ENCODE measurements around the gene NFIX. TPM values are rescaled to one million over a fixed set of nuclear protein-coding genes. Genes with fewer than 3 reads are reported as not detected.

NFIX gene
- total and polyA plus RNA-seq, 7 donors = 22.2 to 347 (median 220) TPM

- Histone ChIP-seq H3K9me3 (no peaks in the 10 kb centered on the region), H3K27ac (peak overlapping the region; percentile 99), H3K4me3 (peak overlapping the region; percentile 57), H3K4me1 (peaks cover 79% of the 10 kb centered on the region), H3K36me3 (ENCODE audit: insufficient read depth in 1 of 2, low read depth in 1 of 2) (no peaks in the 10 kb centered on the region), H3K27me3 (ENCODE audit: insufficient read depth in 3 of 3, low read length in 2 of 3) (no peaks in the 10 kb centered on the region)
- TF ChIP-seq CTCF (IDR thresholded peaks at IDR 0.05) = no peak
- intact Hi-C loops (cut with DNase I) = no loop called here
- ATAC-seq (no peak), DNase-seq (no peak)
- 25 to 30% (median 27%) methylated on average over 12 of the region's 12 CpGs for WGBS, 3 donors
Observed at GRCh38 chr19:13005861-13006370, 10.6 kb downstream of the NFIX start.

- peak overlapping the region; percentile 57 for H3K4me3 ChIP-seq
- H3K27me3 ChIP-seq (ENCODE audit: insufficient read depth in 3 of 3, low read length in 2 of 3) = no peaks in the 10 kb centered on the region
- H3K9me3 ChIP-seq = no peaks in the 10 kb centered on the region
- DNase-seq (peak; percentile 81 to 91), ATAC-seq (peak; percentile 62 to 74 (median 73))
- no peak for TF ChIP-seq CTCF (IDR thresholded peaks at IDR 0.05)
- H3K36me3 ChIP-seq (ENCODE audit: insufficient read depth in 1 of 2, low read depth in 1 of 2) = no peaks in the 10 kb centered on the region
- peaks cover 79% of the 10 kb centered on the region for H3K4me1 ChIP-seq
- intact Hi-C loops (cut with DNase I) = no loop called here
- H3K27ac ChIP-seq = peak overlapping the region; percentile 99
- WGBS, 3 donors = 25 to 28% (median 27%) methylated on average over 26 to 28 of the region's 28 CpGs
Observed at GRCh38 chr19:13006431-13007281, 11.4 kb downstream of the NFIX start.

- no peak for TF ChIP-seq CTCF (IDR thresholded peaks at IDR 0.05)
- ATAC-seq = peak; percentile 10 to 48 (median 29)
- peak overlapping the region; percentile 57 for H3K4me3 ChIP-seq
- no peaks in the 10 kb centered on the region for H3K36me3 ChIP-seq (ENCODE audit: insufficient read depth in 1 of 2, low read depth in 1 of 2)
- no peaks in the 10 kb centered on the region for H3K9me3 ChIP-seq
- WGBS, 3 donors = 16 to 29% (median 20%) methylated on average over 17 of the region's 17 CpGs
- H3K4me1 ChIP-seq = peaks cover 86% of the 10 kb centered on the region
- peak overlapping the region; percentile 99 for H3K27ac ChIP-seq
- no peaks in the 10 kb centered on the region for H3K27me3 ChIP-seq (ENCODE audit: insufficient read depth in 3 of 3, low read length in 2 of 3)
- DNase-seq = peak; percentile 75 to 90
- intact Hi-C loops (cut with DNase I) = loop anchor here in 1 of 2 donors (1.0 kb wide), 1 partner anchor 23 kb away; no protein-coding TSS in a partner anchor
Observed at GRCh38 chr19:13007292-13008045, 12.2 kb downstream of the NFIX start.

- ATAC-seq (no peak), DNase-seq (no peak)
- H3K36me3 ChIP-seq (ENCODE audit: insufficient read depth in 1 of 2, low read depth in 1 of 2) = no peaks in the 10 kb centered on the region
- WGBS, 3 donors = 52 to 70% (median 59%) methylated on average over 28 of the region's 28 CpGs
- no peak for TF ChIP-seq CTCF (IDR thresholded peaks at IDR 0.05)
- H3K27ac ChIP-seq = peak overlapping the region; percentile 99
- intact Hi-C loops (cut with DNase I) = loop anchor here in 1 of 2 donors (1.0 kb wide), 1 partner anchor 25 kb away; no protein-coding TSS in a partner anchor
- peaks cover 83% of the 10 kb centered on the region for H3K4me1 ChIP-seq
- no peaks in the 10 kb centered on the region for H3K27me3 ChIP-seq (ENCODE audit: insufficient read depth in 3 of 3, low read length in 2 of 3)
- H3K4me3 ChIP-seq = peak overlapping the region; percentile 37
- no peaks in the 10 kb centered on the region for H3K9me3 ChIP-seq
Observed at GRCh38 chr19:13008926-13009787, 13.9 kb downstream of the NFIX start.

All from psoas muscle (tissue), 8 donors.